CD4-positive, alpha-beta T cell (primary cell): Measurements from ENCODE around the gene TNRC6B. TPM values are rescaled to one million over a fixed set of nuclear protein-coding genes. Genes with fewer than 3 reads are reported as not detected.
"Not testable (repeated sequence)": the region's sequence is repeated elsewhere in the genome, so short reads cannot be mapped to it uniquely, and the experiment has no call there.

ENCODE experiments used
- ATAC-seq: fragments of 200-7000 bp; cut with Tn5 transposase; one replicate; pipeline ENCODE4 v1.10.0; 2022; ENCODE audit warnings: mild to moderate bottlenecking; ENCODE audit not compliant: poor library complexity
- CTCF ChIA-PET: fragments of 350-600 bp; sonication (Branson Sonifier 250); formaldehyde crosslinking; loops from one replicate; lab custom pipeline; 2021; ENCODE audit warnings: antibody characterized with exemption, inconsistent platforms; lab: Charles Lee
- POLR2A ChIA-PET: fragments of 350-600 bp; sonication (Branson Sonifier 250); formaldehyde crosslinking; loops from one replicate; lab custom pipeline; 2021; ENCODE audit warnings: antibody characterized with exemption, inconsistent platforms; lab: Charles Lee
- DNase-seq, 14 experiments: peaks; one replicate each; pipeline ENCODE4 v3.0.0-alpha.2; 2013 to 2020; ENCODE audit warnings: mixed read lengths in 2 of 14
- H3K27ac ChIP-seq, 2 donors: one replicate each; pipeline versions ENCODE4 v1.5.1 to v1.7.0; 2013; ENCODE audit warnings: low read length in 2 of 2, low read depth in 1 of 2, mild to moderate bottlenecking in 1 of 2
- H3K27me3 ChIP-seq, 2 experiments: 1 replicate in 1 of 2; 2 replicates in 1 of 2; pipeline versions ENCODE4 v1.6.1 to v1.7.0; 2013; ENCODE audit warnings: low read length in 2 of 2, control low read depth in 1 of 2, mild to moderate bottlenecking in 1 of 2, moderate library complexity in 1 of 2; ENCODE audit not compliant: insufficient read depth in 2 of 2, control insufficient read depth in 1 of 2
- H3K36me3 ChIP-seq: one replicate; pipeline ENCODE4 v1.6.1; 2013; ENCODE audit warnings: low read length, control low read depth; ENCODE audit not compliant: insufficient read depth
- H3K4me1 ChIP-seq: one replicate; pipeline ENCODE4 v1.6.1; 2013; ENCODE audit warnings: low read length, control low read depth; ENCODE audit not compliant: insufficient read depth
- H3K4me3 ChIP-seq: one replicate; pipeline ENCODE4 v1.5.1; 2013; ENCODE audit warnings: mild to moderate bottlenecking, low read length, moderate library complexity
- H3K9me3 ChIP-seq, 2 experiments: 1 replicate in 1 of 2; 2 replicates in 1 of 2; pipeline versions ENCODE4 v1.6.1 to v1.7.0; 2013; ENCODE audit warnings: low read length in 2 of 2, mild to moderate bottlenecking in 2 of 2, control low read depth in 1 of 2, moderate library complexity in 1 of 2; ENCODE audit not compliant: control insufficient read depth in 1 of 2, insufficient read depth in 1 of 2
- H3K27ac Mint-ChIP-seq: one replicate; pipeline ENCODE4 v1.8.0; 2020; ENCODE audit warnings: mixed read lengths
- H3K27me3 Mint-ChIP-seq: one replicate; pipeline ENCODE4 v1.8.0; 2021; ENCODE audit warnings: mixed read lengths
- H3K36me3 Mint-ChIP-seq: one replicate; pipeline ENCODE4 v1.8.0; 2021; ENCODE audit warnings: low read depth, mixed read lengths
- H3K4me1 Mint-ChIP-seq: one replicate; pipeline ENCODE4 v1.8.0; 2021; ENCODE audit warnings: low read depth, mixed read lengths
- H3K4me3 Mint-ChIP-seq: one replicate; pipeline ENCODE4 v1.8.0; 2020; ENCODE audit warnings: mild to moderate bottlenecking, mixed read lengths
- H3K9me3 Mint-ChIP-seq: one replicate; pipeline ENCODE4 v1.8.0; 2020; ENCODE audit warnings: mixed read lengths
- CTCF ChIP-seq: fragments of 200-600 bp; IDR thresholded peaks from one replicate; pipeline ENCODE4 v1.8.0; 2022; ENCODE audit warnings: antibody characterized with exemption, mild to moderate bottlenecking
- intact Hi-C, 2 experiments: fragments of 100-400 bp; cut with DNase I in 1 of 2; cut with micrococcal nuclease in 1 of 2; formaldehyde crosslinking; loops; one replicate each; pipeline versions ENCODE4 v1.15.1 to v1.9.0; 2023 to 2025; cut with DNase I, micrococcal nuclease
- total RNA-seq, 174 experiments: library from RNA in 2 of 174; stranded (reverse) in 2 of 174; gene quantifications; one replicate each; pipeline ENCODE4 v1.2.3 and lab custom pipeline; 2021 to 2026

The TNRC6B gene
- total RNA-seq, 2 experiments from 2014 or later: 110 to 111 TPM

- DNase-seq (no peak), ATAC-seq (no peak)
- Histone ChIP-seq H3K4me3 (no peak overlapping the region), H3K27ac (no peak overlapping the region), H3K9me3 (no peaks in the 10 kb centered on the region), H3K4me1 (peaks cover 14% of the 10 kb centered on the region), H3K27me3 (no peaks in the 10 kb centered on the region), H3K36me3 (peaks cover 90% of the 10 kb centered on the region)
- peaks cover 92% of the 10 kb centered on the region for H3K36me3 Mint-ChIP-seq
- peak overlapping the region; percentile 67 for H3K27ac Mint-ChIP-seq
- no peaks in the 10 kb centered on the region for H3K27me3 Mint-ChIP-seq
- intact Hi-C loops: loop anchor here in 1 of 2 experiments (5.0 kb wide), 1 partner anchor 38 kb away; the partner anchor contains the start of gene ADSL
- no peaks in the 10 kb centered on the region for H3K9me3 Mint-ChIP-seq
- peaks cover 54% of the 10 kb centered on the region for H3K4me1 Mint-ChIP-seq
- ChIA-PET POLR2A (interaction anchor here (0.7 to 1.9 kb wide), 5 partner anchors 12 to 266 kb away, joined by 4 to 9 read pairs (median 5); partner anchors contain the start of gene ADSL), CTCF (interaction anchor here (0.7 to 1.3 kb wide), 2 partner anchors 10 to 38 kb away, joined by 3 to 4 read pairs; no protein-coding TSS in a partner anchor)
- no peak overlapping the region for H3K4me3 Mint-ChIP-seq
- no peak for TF ChIP-seq CTCF
These were observed 131.9 kb downstream of the TNRC6B start for GRCh38 chr22:40309631-40310030.

- POLR2A ChIA-PET: interaction anchor here (0.7 to 1.9 kb wide), 4 partner anchors 13 to 58 kb away, joined by 4 to 9 read pairs (median 4); partner anchors contain the start of gene ADSL
- Histone ChIP-seq H3K4me3 (no peak overlapping the region), H3K4me1 (peaks cover 14% of the 10 kb centered on the region), H3K36me3 (peaks cover 90% of the 10 kb centered on the region), H3K27me3 (no peaks in the 10 kb centered on the region), H3K9me3 (no peaks in the 10 kb centered on the region), H3K27ac (no peak overlapping the region)
- ATAC-seq (no peak), DNase-seq (no peak)
- no peak for TF ChIP-seq CTCF
- Mint-ChIP-seq H3K27me3 (no peaks in the 10 kb centered on the region), H3K36me3 (peaks cover 91% of the 10 kb centered on the region), H3K4me3 (no peak overlapping the region), H3K4me1 (peaks cover 49% of the 10 kb centered on the region), H3K9me3 (no peaks in the 10 kb centered on the region), H3K27ac (peak overlapping the region; percentile 67)
- CTCF ChIA-PET: interaction anchor here (0.7 to 1.3 kb wide), 2 partner anchors 11 to 38 kb away, joined by 3 to 4 read pairs; no protein-coding TSS in a partner anchor
- intact Hi-C loops: no loop called here
These were observed 132.5 kb downstream of the TNRC6B start for GRCh38 chr22:40310081-40310767.

GRCh38 chr22:40310768-40311120 lies 133.0 kb downstream of the TNRC6B start:
- H3K4me1 Mint-ChIP-seq: peaks cover 48% of the 10 kb centered on the region
- Histone ChIP-seq H3K4me3 (no peak overlapping the region), H3K36me3 (peaks cover 90% of the 10 kb centered on the region), H3K27ac (no peak overlapping the region), H3K9me3 (no peaks in the 10 kb centered on the region), H3K27me3 (no peaks in the 10 kb centered on the region), H3K4me1 (peaks cover 14% of the 10 kb centered on the region)
- no peaks in the 10 kb centered on the region for H3K9me3 Mint-ChIP-seq
- H3K27ac Mint-ChIP-seq: peak overlapping the region; percentile 67
- peaks cover 91% of the 10 kb centered on the region for H3K36me3 Mint-ChIP-seq
- TF ChIP-seq CTCF: no peak
- ATAC-seq (no peak), DNase-seq (no peak)
- no peaks in the 10 kb centered on the region for H3K27me3 Mint-ChIP-seq
- ChIA-PET POLR2A (no interaction called here), CTCF (interaction anchor here (0.6 kb wide), 1 partner anchor 400 kb away, joined by 3 read pairs; no protein-coding TSS in a partner anchor)
- intact Hi-C loops: no loop called here
- H3K4me3 Mint-ChIP-seq: no peak overlapping the region

- H3K27ac ChIP-seq, H3K4me3 Mint-ChIP-seq, H3K9me3 Mint-ChIP-seq, DNase-seq, H3K4me3 ChIP-seq, ATAC-seq, POLR2A ChIA-PET, intact Hi-C loops, H3K27me3 Mint-ChIP-seq, CTCF ChIA-PET, H3K9me3 ChIP-seq, H3K27me3 ChIP-seq: not testable (repeated sequence)
- peak overlapping the region; percentile 37 for H3K27ac Mint-ChIP-seq
- peaks cover 96% of the 10 kb centered on the region for H3K36me3 ChIP-seq
- peaks cover 98% of the 10 kb centered on the region for H3K36me3 Mint-ChIP-seq
- H3K4me1 ChIP-seq: peaks cover 14% of the 10 kb centered on the region
- H3K4me1 Mint-ChIP-seq: peaks cover 51% of the 10 kb centered on the region
These were observed 133.9 kb downstream of the TNRC6B start for GRCh38 chr22:40311646-40312045.
